ENCODE results near the gene SINHCAF. TPM values are rescaled to one million over a fixed set of nuclear protein-coding genes. Genes with fewer than 3 reads are reported as not detected.

Gene SINHCAF
- total and polyA plus RNA-seq, 9 of the 15 experiments (the other 6 are each of a cell fraction or from before 2014, with no cell fraction given): 73.2 to 185 (median 110) TPM

- TF ChIP-seq REST (IDR thresholded peaks at IDR 0.05; ENCODE audit: borderline replicate concordance) (0 out of 2 replicates have a peak, but pooled peaks have one; percentile 13), REST (CRISPR knock-in tag; IDR thresholded peaks at IDR 0.05; ENCODE audit: low read depth) (no peak), ZKSCAN1 (IDR thresholded peaks at IDR 0.05; ENCODE audit: low read depth, low read length) (no peak), RNF2 (IDR thresholded peaks at IDR 0.05) (0 out of 2 replicates have a peak, but pooled peaks have one; percentile 12), POLR2A (conservative IDR thresholded peaks at IDR 0.05) (0 out of 2 replicates have a peak, but pooled peaks have one; percentile 34), PHB (CRISPR knock-in tag; IDR thresholded peaks at IDR 0.05) (0 out of 2 replicates have a peak, but pooled peaks have one; percentile 22), RBFOX2 (IDR thresholded peaks at IDR 0.05; ENCODE audit: low read depth, low read length) (peak; percentile 83), JUN (IDR thresholded peaks at IDR 0.05; ENCODE audit: borderline replicate concordance, low read depth, low read length) (peak; percentile 33; the same call in 1 of the 2 replicates), JUN (CRISPR knock-in tag; IDR thresholded peaks at IDR 0.05; ENCODE audit: borderline replicate concordance) (no peak), KLF10 (CRISPR knock-in tag; IDR thresholded peaks at IDR 0.05) (no peak), ZSCAN32 (CRISPR knock-in tag; IDR thresholded peaks at IDR 0.05) (no peak), ZNF584 (CRISPR knock-in tag; IDR thresholded peaks at IDR 0.05; ENCODE audit: low read depth) (0 out of 2 replicates have a peak, but pooled peaks have one; percentile 20), MYC (IDR thresholded peaks at IDR 0.05; ENCODE audit: low read depth, low read length) (peak; percentile 89), MYC (CRISPR knock-in tag; IDR thresholded peaks at IDR 0.05; ENCODE audit: borderline replicate concordance, low read depth) (no peak)
- TF ChIP-seq, protein P1, sequence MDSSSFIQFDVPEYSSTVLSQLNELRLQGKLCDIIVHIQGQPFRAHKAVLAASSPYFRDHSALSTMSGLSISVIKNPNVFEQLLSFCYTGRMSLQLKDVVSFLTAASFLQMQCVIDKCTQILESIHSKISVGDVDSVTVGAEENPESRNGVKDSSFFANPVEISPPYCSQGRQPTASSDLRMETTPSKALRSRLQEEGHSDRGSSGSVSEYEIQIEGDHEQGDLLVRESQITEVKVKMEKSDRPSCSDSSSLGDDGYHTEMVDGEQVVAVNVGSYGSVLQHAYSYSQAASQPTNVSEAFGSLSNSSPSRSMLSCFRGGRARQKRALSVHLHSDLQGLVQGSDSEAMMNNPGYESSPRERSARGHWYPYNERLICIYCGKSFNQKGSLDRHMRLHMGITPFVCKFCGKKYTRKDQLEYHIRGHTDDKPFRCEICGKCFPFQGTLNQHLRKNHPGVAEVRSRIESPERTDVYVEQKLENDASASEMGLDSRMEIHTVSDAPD (CRISPR knock-in tag; IDR thresholded peaks at IDR 0.05): no peak
- TF ChIP-seq, protein P2, sequence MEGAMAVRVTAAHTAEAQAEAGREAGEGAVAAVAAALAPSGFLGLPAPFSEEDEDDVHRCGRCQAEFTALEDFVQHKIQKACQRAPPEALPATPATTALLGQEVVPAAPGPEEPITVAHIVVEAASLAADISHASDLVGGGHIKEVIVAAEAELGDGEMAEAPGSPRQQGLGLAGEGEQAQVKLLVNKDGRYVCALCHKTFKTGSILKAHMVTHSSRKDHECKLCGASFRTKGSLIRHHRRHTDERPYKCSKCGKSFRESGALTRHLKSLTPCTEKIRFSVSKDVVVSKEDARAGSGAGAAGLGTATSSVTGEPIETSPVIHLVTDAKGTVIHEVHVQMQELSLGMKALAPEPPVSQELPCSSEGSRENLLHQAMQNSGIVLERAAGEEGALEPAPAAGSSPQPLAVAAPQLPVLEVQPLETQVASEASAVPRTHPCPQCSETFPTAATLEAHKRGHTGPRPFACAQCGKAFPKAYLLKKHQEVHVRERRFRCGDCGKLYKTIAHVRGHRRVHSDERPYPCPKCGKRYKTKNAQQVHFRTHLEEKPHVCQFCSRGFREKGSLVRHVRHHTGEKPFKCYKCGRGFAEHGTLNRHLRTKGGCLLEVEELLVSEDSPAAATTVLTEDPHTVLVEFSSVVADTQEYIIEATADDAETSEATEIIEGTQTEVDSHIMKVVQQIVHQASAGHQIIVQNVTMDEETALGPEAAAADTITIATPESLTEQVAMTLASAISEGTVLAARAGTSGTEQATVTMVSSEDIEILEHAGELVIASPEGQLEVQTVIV (CRISPR knock-in tag; IDR thresholded peaks at IDR 0.05; ENCODE audit: borderline replicate concordance): 0 out of 2 replicates have a peak, but pooled peaks have one; percentile 39
Observed at GRCh38 chr12:31324116-31324844, 1.7 kb downstream of the SINHCAF start (continued).

All from K562 (cell line).